Suprapubic skin (tissue), 4 donors: ENCODE measurements around the gene C11orf68.

Experiments used
- CTCF ChIP-seq, 2 donors: fragments of 200-600 bp in 1 of 2; fragments of 450-650 bp in 1 of 2; sonication (generic) in 1 of 2; IDR thresholded peaks; one replicate each; pipeline ENCODE4 v1.5.1; 2016 to 2019; ENCODE audit warnings: antibody characterized with exemption in 2 of 2, mild to moderate bottlenecking in 1 of 2, moderate library complexity in 1 of 2
- POLR2A ChIP-seq, 2 donors: fragments of 450-650 bp; IDR thresholded peaks; one replicate each; pipeline ENCODE4 v1.6.1; 2017; ENCODE audit warnings: antibody characterized with exemption in 2 of 2, mild to moderate bottlenecking in 2 of 2, moderate library complexity in 2 of 2
- POLR2AphosphoS5 ChIP-seq, 3 donors: sonication (generic); formaldehyde crosslinking; IDR thresholded peaks; one replicate each; pipeline ENCODE4 v1.6.1; 2017; ENCODE audit warnings: antibody characterized with exemption in 3 of 3

GRCh38 chr11:65941720-65942310 lies 23.0 kb upstream of the C11orf68 start:
- TF ChIP-seq POLR2A (IDR thresholded peaks at IDR 0.05): no peak
- TF ChIP-seq CTCF (IDR thresholded peaks at IDR 0.05): no peak
- TF ChIP-seq POLR2AphosphoS5 (IDR thresholded peaks at IDR 0.05): no peak
